ENCODE results near the gene ZSCAN31.

DNA sequence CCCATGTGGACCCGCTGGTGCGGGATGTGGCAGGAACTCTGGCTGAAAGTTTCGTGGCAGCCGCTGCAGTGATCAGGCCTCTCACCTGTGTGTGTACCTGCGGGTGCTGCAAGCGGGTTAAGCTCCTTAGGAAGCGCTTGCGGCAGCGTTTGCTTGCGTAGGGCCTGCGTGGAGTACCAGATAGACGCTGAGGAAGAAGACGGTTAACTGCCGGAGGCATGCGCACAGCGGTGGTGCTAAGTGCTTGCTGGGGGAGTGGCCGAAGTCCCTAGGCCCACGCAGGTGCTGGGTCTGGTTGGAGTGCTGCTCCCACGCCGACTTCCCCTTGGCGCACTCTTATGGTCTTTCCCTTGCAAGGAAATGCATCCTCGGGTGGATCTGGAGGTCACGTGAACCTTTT lies 23.0 kb downstream of the ZSCAN31 start:
- TF ChIP-seq, protein P1, sequence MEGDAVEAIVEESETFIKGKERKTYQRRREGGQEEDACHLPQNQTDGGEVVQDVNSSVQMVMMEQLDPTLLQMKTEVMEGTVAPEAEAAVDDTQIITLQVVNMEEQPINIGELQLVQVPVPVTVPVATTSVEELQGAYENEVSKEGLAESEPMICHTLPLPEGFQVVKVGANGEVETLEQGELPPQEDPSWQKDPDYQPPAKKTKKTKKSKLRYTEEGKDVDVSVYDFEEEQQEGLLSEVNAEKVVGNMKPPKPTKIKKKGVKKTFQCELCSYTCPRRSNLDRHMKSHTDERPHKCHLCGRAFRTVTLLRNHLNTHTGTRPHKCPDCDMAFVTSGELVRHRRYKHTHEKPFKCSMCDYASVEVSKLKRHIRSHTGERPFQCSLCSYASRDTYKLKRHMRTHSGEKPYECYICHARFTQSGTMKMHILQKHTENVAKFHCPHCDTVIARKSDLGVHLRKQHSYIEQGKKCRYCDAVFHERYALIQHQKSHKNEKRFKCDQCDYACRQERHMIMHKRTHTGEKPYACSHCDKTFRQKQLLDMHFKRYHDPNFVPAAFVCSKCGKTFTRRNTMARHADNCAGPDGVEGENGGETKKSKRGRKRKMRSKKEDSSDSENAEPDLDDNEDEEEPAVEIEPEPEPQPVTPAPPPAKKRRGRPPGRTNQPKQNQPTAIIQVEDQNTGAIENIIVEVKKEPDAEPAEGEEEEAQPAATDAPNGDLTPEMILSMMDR (IDR thresholded peaks at IDR 0.05; ENCODE audit: insufficient read depth, low read depth, low read length), result no peak
- no peak for TF ChIP-seq EZH2 (IDR thresholded peaks at IDR 0.05; ENCODE audit: insufficient read depth, low read length)

Data from astrocyte (in vitro differentiated cells and primary cell).